GM12891 (cell line): ENCODE data around the gene PCP4.

Experiments used
- DNase-seq: peaks from one replicate; pipeline ENCODE4 v3.0.0; 2011; ENCODE audit warnings: low spot score; ENCODE audit not compliant: insufficient read length
- FAIRE-seq: peaks from 2 replicates; lab custom pipeline; 2011; peaks lifted over from hg19 to GRCh38; lab: Jason Lieb, UNC
- PAX5 ChIP-seq: IDR thresholded peaks from 2 replicates; pipeline ENCODE4 v1.6.1; 2011; ENCODE audit warnings: low read length, moderate library complexity, mild to moderate bottlenecking; ENCODE audit not compliant: insufficient read depth, severe bottlenecking
- POLR2A ChIP-seq: IDR thresholded peaks from 2 replicates; pipeline ENCODE4 v1.6.1; 2011; ENCODE audit warnings: low read depth, low read length, control low read depth
- POLR2AphosphoS5 ChIP-seq: IDR thresholded peaks from 2 replicates; pipeline ENCODE4 v1.6.1; 2011; ENCODE audit warnings: low read depth, low read length, control low read depth
- POU2F2 ChIP-seq: IDR thresholded peaks from 2 replicates; pipeline ENCODE4 v1.6.1; 2011; ENCODE audit warnings: low read depth, mild to moderate bottlenecking, control low read depth, low read length, moderate library complexity
- SPI1 ChIP-seq: IDR thresholded peaks from 2 replicates; pipeline ENCODE4 v1.6.1; 2011; ENCODE audit warnings: low read depth, low read length, control low read depth
- TAF1 ChIP-seq: IDR thresholded peaks from 2 replicates; pipeline ENCODE4 v1.6.1; 2011; ENCODE audit warnings: low read depth, low read length, control low read depth

PCP4 gene

DNA sequence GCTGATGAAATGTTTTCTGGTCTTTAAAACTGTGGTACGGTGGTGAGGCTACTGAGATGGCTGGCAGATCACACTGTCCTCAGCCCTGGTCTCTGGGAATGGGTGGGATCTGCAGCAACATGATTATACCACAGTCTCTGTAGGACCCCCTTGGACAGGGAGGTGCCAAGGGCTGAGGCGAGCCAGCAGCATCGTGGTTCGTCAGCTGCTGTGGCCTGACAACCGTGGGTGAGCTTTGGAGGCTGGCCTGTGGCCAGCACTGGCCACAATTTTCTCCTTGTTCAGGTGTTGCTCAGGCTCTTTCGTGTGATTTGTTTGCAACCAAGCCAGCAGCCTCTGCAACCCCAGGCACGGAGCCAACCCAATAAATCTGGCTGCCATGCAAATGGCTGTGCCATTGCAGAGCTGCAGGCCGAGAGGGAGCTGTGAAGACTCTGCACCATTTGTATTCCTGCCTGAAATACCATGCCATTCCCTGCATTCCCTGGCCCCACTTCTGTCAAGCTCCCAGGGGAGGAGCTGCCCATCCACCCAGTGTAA is 70.9 kb downstream of the PCP4 start:
- DNase-seq (no peak), FAIRE-seq (no peak)
- TF ChIP-seq TAF1 = no peak
- TF ChIP-seq SPI1 = no peak
- no peak for TF ChIP-seq PAX5
- no peak for TF ChIP-seq POLR2A
- TF ChIP-seq POLR2AphosphoS5 = no peak
- no peak for TF ChIP-seq POU2F2

GRCh38 chr21:39946199-39946598 is 79.0 kb downstream of the PCP4 start:
- FAIRE-seq (no peak), DNase-seq (no peak)
- TF ChIP-seq TAF1 (no peak), PAX5 (no peak), POLR2AphosphoS5 (no peak), POU2F2 (no peak), POLR2A (no peak), SPI1 (no peak)

DNA sequence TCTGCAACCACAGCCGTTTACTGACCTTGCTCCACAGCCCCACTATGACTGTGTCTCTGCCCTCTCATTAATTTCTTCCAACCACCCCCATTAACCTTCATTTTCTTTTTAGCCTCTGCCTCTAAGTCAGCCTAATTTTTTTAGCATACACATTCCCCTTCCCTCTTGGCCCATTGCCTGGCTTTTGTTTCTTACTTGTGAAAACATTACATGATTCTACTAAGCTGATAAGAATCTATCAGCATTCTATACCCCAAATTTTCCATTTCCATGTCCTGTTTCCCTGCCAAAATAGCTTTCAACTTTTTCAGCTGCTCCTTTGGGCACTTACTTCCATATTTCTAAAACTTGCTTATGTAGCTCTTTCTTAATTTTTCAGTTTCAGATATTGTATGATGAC is 79.8 kb downstream of the PCP4 start:
- DNase-seq (no peak), FAIRE-seq (no peak)
- TF ChIP-seq PAX5 (no peak), POLR2A (no peak), POU2F2 (no peak), TAF1 (no peak), POLR2AphosphoS5 (no peak), SPI1 (no peak)

GRCh38 chr21:39951183-39952101 is 84.2 kb downstream of the PCP4 start:
- FAIRE-seq = no peak
- no peak for TF ChIP-seq PAX5
- no peak for TF ChIP-seq SPI1
- DNase-seq = no peak

DNA sequence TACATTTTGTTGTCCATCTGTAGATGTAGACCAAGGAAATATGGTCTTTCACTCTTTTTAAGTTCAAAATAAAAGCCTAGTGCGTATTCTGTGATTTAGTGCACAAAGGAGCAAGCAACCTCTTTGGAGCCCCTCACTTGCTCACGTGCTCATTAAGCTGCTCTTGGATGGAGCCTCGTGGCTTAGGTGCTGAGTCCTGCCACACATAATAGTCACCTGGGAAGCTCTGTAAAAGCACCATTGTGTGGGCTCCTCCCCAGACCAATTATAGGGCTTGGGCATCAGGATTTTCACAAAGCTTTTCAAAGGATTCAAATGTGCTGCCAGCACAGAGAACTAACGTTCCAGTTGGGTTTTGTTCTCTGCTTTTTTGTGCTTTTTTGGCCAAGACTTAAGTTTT is 85.0 kb downstream of the PCP4 start:
- TF ChIP-seq PAX5 = no peak
- FAIRE-seq = no peak
- DNase-seq = no peak

DNA sequence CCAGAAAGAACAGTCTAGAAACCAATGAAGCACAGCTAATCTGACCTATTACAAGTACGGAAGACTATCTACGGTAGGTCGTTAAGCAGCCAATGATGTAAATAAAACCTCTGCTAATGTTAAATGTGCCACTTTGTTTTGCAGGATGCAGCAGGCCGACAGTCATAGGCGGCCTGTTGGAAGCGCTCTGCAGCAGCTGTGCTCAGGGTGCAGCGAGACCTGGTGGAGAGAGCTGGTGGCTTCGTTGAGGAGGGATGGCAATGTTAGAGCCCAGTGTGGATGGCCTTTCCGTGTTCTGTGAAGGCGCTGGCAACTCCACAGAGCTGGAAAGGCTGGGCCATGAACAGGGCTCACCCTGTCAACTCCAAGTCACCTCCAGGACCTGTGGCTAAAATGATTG is 87.3 kb downstream of the PCP4 start:
- no peak for TF ChIP-seq POU2F2
- TF ChIP-seq TAF1 = no peak
- TF ChIP-seq PAX5 = no peak
- TF ChIP-seq POLR2AphosphoS5 = no peak
- no peak for TF ChIP-seq SPI1
- no peak for TF ChIP-seq POLR2A
- DNase-seq = no peak
- no peak for FAIRE-seq

GRCh38 chr21:39955326-39955725 is 88.1 kb downstream of the PCP4 start:
- TF ChIP-seq POLR2A (no peak), TAF1 (no peak), PAX5 (no peak), POLR2AphosphoS5 (no peak)
- FAIRE-seq (no peak), DNase-seq (no peak)

DNA sequence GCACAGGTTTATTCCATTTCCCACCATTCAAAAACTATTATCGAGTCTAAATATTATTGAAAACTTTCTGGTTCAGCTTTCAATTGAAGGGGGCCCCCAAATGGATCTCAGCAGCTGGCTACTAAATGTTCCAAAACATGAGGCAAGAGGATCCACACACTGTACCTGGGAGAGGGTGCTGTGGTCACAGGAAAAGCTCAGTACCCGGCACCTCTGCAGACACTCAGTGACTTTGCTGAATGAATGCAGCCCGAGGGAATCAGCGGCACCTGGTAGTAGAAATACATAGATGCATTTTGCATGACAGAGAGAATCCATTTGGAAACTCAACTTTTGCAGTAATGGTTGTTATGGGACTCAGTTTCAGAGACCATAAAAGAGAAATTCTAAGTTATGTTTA is 89.3 kb downstream of the PCP4 start:
- FAIRE-seq (no peak), DNase-seq (no peak)
- TF ChIP-seq PAX5 (no peak), POU2F2 (no peak), POLR2A (no peak), POLR2AphosphoS5 (no peak), SPI1 (no peak), TAF1 (no peak)

- no peak for FAIRE-seq
- no peak for DNase-seq
- no peak for TF ChIP-seq PAX5
- no peak for TF ChIP-seq TAF1
- TF ChIP-seq POLR2A = no peak
- TF ChIP-seq POU2F2 = no peak
- TF ChIP-seq SPI1 = no peak
- TF ChIP-seq POLR2AphosphoS5 = no peak
Measured at GRCh38 chr21:39958731-39959130, 91.5 kb downstream of the PCP4 start.

DNA sequence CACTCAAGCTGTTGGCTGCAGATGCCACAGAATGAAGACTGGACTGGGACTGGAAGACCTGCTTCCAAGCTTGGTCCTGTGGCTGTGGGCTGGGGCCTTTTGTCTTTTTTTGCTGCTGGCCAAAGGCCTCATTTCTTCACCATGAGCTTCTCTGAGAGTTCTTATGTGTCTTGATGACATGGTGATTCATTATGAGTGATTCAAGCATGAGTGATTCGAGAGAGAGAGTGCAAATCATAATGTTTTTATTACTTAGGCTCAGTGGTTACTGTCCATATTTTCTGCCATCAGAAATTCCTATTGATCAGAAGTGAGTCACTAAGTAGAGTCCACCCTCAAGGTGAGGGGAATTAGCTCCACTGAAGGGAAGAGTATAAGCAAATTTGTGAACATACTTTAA is 94.0 kb downstream of the PCP4 start:
- DNase-seq (no peak), FAIRE-seq (no peak)
- TF ChIP-seq PAX5 = no peak
- no peak for TF ChIP-seq TAF1
- no peak for TF ChIP-seq POLR2AphosphoS5
- TF ChIP-seq POLR2A = no peak
- TF ChIP-seq POU2F2 = no peak
- no peak for TF ChIP-seq SPI1

DNA sequence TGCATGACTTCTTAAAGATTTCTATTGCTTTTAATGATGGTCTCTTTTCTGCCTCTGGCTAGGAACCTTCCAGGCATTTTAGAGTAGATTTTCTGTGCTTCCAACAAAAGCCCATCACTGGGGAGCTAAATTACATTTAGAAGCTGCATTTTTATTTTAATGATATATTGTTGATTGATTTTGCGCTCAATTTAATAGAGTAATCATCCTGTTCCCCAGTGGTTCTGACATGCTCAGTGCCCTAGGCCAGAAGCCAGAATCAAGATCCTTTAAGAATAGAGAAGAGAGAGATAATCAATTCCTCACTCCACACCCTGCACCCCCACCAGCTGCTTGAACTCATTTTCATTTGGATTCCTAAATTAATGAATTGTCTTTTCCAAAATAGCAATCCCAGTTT is 97.8 kb downstream of the PCP4 start:
- DNase-seq = no peak
- no peak for TF ChIP-seq POU2F2
- no peak for FAIRE-seq
